A673 (cell line): ENCODE measurements around the gene MAPK4. TPM values are rescaled to one million over a fixed set of nuclear protein-coding genes. Genes with fewer than 3 reads are reported as not detected.

Experiments
- BruUV-seq: library from RNA; stranded (reverse); fragments of 400-500 nt; replicated peaks from 2 replicates; lab custom pipeline; 2021; lab: Mats Ljungman, UMichigan
- CTCF ChIA-PET: fragments of 300-600 bp; sonication (Branson Sonifier 250); formaldehyde crosslinking; loops from one replicate; lab custom pipeline; 2022; ENCODE audit warnings: antibody characterized with exemption; lab: Charles Lee
- POLR2A ChIA-PET: fragments of 300-600 bp; sonication (Branson Sonifier 250); formaldehyde crosslinking; loops from one replicate; lab custom pipeline; 2022; ENCODE audit warnings: antibody characterized with exemption; ENCODE audit not compliant: low non-redundant PET; lab: Charles Lee
- DNase-seq: peaks from one replicate; pipeline ENCODE4 v3.0.0-alpha.2; 2015; ENCODE audit warnings: low spot score
- H3K27ac ChIP-seq: fragments of 200-600 bp; sonication (generic); 2 replicates; pipeline ENCODE4 v1.5.1; 2016; ENCODE audit warnings: mixed run types, low read depth, mild to moderate bottlenecking, mixed read lengths, antibody characterized with exemption, low read length; ENCODE audit not compliant: poor library complexity, severe bottlenecking
- H3K27me3 ChIP-seq: fragments of 200-600 bp; sonication (generic); replicated peaks from 2 replicates; pipeline ENCODE4 v1.6.1; 2017; ENCODE audit warnings: mixed run types, low read depth, mild to moderate bottlenecking, mixed read lengths, antibody characterized with exemption, low read length; ENCODE audit not compliant: insufficient read depth, poor library complexity
- H3K36me3 ChIP-seq: fragments of 200-600 bp; sonication (generic); 2 replicates; pipeline ENCODE4 v1.6.1; 2016; ENCODE audit warnings: mixed run types, mild to moderate bottlenecking, mixed read lengths, antibody characterized with exemption, low read length; ENCODE audit not compliant: insufficient read depth, poor library complexity, severe bottlenecking
- H3K4me1 ChIP-seq: fragments of 200-600 bp; sonication (generic); 2 replicates; pipeline ENCODE4 v1.6.1; 2017; ENCODE audit warnings: mixed run types, mild to moderate bottlenecking, mixed read lengths, antibody characterized with exemption, low read length; ENCODE audit not compliant: insufficient read depth, poor library complexity, severe bottlenecking
- H3K4me3 ChIP-seq: fragments of 200-600 bp; sonication (generic); 2 replicates; pipeline ENCODE4 v1.5.1; 2016; ENCODE audit warnings: low read depth, mixed run types, mild to moderate bottlenecking, mixed read lengths, low read length; ENCODE audit not compliant: poor library complexity, severe bottlenecking
- H3K9me3 ChIP-seq: fragments of 200-600 bp; sonication (generic); 2 replicates; pipeline ENCODE4 v1.6.1; 2016; ENCODE audit warnings: mixed run types, low read depth, mild to moderate bottlenecking, mixed read lengths, antibody characterized with exemption, low read length; ENCODE audit not compliant: poor library complexity, severe bottlenecking
- EZH2 ChIP-seq: fragments of 200-600 bp; sonication (generic); IDR thresholded peaks from 2 replicates; pipeline ENCODE4 v1.6.1; 2017; ENCODE audit warnings: borderline replicate concordance, low read depth, mild to moderate bottlenecking, mixed read lengths, antibody characterized with exemption, low read length; ENCODE audit not compliant: poor library complexity, severe bottlenecking
- intact Hi-C: fragments of 100-400 bp; cut with micrococcal nuclease; formaldehyde crosslinking; loops from one replicate; pipeline ENCODE4 v1.10.0; 2022; ENCODE audit not compliant: unreplicated experiment
- total RNA-seq: library from RNA; stranded (reverse); gene quantifications from 2 replicates; pipeline ENCODE4 v1.2.3, GENCODE V29; 2021
- TF ChIP-seq, protein P1 (sequence below): fragments of 300-800, 200-600 bp; sonication (generic); conservative IDR thresholded peaks from 2 replicates; pipeline ENCODE4 v1.5.1; 2017; ENCODE audit warnings: low read depth, mild to moderate bottlenecking, antibody characterized with exemption, low read length, moderate library complexity, mixed read lengths

MAPK4 gene
- total RNA-seq, 1 experiment from 2014 or later = 0.62 TPM

- Histone ChIP-seq H3K9me3 (no peaks in the 10 kb centered on the region), H3K36me3 (no peaks in the 10 kb centered on the region), H3K27me3 (peaks cover 75% of the 10 kb centered on the region), H3K4me1 (peaks cover 6% of the 10 kb centered on the region), H3K27ac (no peak overlapping the region), H3K4me3 (no peak overlapping the region)
- intact Hi-C loops = no loop called here
- POLR2A ChIA-PET = no interaction called here
- CTCF ChIA-PET = no interaction called here
- no TSS peak for BruUV-seq
- DNase-seq = no peak
- TF ChIP-seq, protein P1, sequence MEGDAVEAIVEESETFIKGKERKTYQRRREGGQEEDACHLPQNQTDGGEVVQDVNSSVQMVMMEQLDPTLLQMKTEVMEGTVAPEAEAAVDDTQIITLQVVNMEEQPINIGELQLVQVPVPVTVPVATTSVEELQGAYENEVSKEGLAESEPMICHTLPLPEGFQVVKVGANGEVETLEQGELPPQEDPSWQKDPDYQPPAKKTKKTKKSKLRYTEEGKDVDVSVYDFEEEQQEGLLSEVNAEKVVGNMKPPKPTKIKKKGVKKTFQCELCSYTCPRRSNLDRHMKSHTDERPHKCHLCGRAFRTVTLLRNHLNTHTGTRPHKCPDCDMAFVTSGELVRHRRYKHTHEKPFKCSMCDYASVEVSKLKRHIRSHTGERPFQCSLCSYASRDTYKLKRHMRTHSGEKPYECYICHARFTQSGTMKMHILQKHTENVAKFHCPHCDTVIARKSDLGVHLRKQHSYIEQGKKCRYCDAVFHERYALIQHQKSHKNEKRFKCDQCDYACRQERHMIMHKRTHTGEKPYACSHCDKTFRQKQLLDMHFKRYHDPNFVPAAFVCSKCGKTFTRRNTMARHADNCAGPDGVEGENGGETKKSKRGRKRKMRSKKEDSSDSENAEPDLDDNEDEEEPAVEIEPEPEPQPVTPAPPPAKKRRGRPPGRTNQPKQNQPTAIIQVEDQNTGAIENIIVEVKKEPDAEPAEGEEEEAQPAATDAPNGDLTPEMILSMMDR = no peak
- no peak for TF ChIP-seq EZH2
Measured at GRCh38 chr18:50562686-50563085, 2.8 kb downstream of the MAPK4 start.

DNA sequence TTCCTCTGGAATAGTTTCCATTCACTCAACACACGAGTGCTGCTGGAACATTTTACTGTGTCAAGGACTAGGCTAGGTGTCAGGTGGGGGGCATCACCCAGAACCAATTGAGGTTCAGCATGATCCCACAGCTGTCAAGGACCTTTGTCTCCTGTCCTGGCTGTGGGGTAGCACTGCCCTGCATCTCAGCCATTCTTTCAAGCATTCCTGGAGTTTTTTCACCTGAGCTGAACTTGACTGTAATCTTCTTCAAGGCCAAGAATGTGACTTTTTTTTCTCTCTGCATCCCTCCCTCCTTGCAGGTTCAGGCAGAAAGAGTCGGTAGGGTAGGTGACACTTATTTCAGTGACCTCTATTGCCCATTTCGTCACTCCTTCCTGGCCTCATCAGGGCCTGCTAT is 3.5 kb downstream of the MAPK4 start:
- Histone ChIP-seq H3K9me3 (no peaks in the 10 kb centered on the region), H3K4me1 (peaks cover 6% of the 10 kb centered on the region), H3K27ac (no peak overlapping the region), H3K27me3 (peaks cover 68% of the 10 kb centered on the region), H3K36me3 (no peaks in the 10 kb centered on the region), H3K4me3 (no peak overlapping the region)
- intact Hi-C loops = no loop called here
- CTCF ChIA-PET = no interaction called here
- no TSS peak for BruUV-seq
- POLR2A ChIA-PET = no interaction called here
- no peak for DNase-seq
- no peak for TF ChIP-seq EZH2
- TF ChIP-seq, protein P1 = no peak

GRCh38 chr18:50569930-50570329 is 10.0 kb downstream of the MAPK4 start:
- H3K36me3 ChIP-seq = no peaks in the 10 kb centered on the region
- no peaks in the 10 kb centered on the region for H3K9me3 ChIP-seq
- peaks cover 48% of the 10 kb centered on the region for H3K27me3 ChIP-seq
- POLR2A ChIA-PET = no interaction called here
- TF ChIP-seq, protein P1 = no peak
- no peak for TF ChIP-seq EZH2
- no TSS peak for BruUV-seq
- DNase-seq = no peak
- intact Hi-C loops = loop anchor here (10.0 kb wide), 1 partner anchor 215 kb away; no protein-coding TSS in a partner anchor
- CTCF ChIA-PET = no interaction called here
- no peak overlapping the region for H3K27ac ChIP-seq
- H3K4me1 ChIP-seq = no peaks in the 10 kb centered on the region
- no peak overlapping the region for H3K4me3 ChIP-seq
